Measurements from ENCODE around the gene C1orf35.
A peak's percentile ranks its signal among the peaks of the same experiment; 100 is the strongest.

Gene C1orf35

DNA sequence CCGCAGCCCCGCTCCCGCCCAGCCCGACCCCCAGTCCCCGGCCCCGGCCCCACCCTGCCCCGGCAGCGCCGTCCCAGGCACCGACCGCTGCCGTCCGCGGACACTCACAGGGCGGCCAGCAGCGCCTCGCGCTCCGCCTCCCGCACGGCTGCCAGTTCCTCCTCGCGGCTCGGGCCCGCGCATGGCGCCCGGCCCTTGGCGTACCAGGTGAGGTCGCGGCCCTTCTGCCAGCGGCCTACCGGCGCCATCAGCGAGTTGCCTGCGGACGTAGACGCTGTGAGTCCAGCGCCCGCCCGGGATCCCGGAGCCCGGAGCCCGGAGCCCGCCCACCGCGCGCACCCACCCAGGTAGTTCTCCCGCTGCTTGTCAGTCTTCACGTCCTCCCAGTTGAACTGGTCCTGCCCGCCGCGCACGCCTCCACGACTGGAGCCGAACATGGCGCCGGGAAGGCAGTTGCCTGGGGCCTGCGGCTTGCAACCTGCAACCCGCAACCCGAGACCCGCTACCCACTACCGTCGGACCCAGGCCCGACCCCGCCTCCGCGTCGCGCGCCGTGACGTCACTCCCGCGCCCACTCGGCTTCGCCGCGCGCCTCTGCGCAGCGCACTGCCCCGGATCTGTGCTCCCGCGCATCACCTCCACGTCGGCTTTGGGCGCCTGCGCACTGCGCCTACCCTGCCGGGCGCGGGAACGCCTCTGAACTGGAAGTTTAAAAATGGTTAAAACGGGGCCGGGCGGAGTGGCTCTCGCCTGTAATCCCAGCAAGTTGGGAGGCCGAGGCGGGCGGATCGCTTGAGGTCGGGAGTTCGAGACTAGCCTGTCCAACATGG is at the start of gene C1orf35:
C1orf35 (minus strand) TSS at position 535 of the 830 bp plus-strand sequence; CDS start at position 437, 98 bp downstream.
- peak; percentile 88 to 89 for DNase-seq

DNA sequence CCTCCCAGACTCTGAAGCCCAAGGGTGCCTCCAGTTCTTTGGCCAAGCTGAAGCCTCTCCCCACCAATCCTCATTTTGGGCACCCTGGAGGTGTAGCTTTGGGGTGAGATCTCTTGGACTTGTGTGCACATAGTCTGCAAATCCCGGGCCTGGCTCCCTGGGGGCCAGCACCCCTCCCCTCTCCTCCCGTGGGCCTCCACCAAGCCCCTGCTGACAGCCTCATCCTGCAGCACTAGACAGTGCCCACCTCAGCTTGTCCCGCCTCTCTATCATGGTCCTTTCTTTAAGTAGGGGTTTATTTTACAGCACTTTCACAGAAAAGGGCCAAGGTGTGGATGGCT is 49.8 kb upstream of the C1orf35 start:
- DNase-seq, result no peak

DNA sequence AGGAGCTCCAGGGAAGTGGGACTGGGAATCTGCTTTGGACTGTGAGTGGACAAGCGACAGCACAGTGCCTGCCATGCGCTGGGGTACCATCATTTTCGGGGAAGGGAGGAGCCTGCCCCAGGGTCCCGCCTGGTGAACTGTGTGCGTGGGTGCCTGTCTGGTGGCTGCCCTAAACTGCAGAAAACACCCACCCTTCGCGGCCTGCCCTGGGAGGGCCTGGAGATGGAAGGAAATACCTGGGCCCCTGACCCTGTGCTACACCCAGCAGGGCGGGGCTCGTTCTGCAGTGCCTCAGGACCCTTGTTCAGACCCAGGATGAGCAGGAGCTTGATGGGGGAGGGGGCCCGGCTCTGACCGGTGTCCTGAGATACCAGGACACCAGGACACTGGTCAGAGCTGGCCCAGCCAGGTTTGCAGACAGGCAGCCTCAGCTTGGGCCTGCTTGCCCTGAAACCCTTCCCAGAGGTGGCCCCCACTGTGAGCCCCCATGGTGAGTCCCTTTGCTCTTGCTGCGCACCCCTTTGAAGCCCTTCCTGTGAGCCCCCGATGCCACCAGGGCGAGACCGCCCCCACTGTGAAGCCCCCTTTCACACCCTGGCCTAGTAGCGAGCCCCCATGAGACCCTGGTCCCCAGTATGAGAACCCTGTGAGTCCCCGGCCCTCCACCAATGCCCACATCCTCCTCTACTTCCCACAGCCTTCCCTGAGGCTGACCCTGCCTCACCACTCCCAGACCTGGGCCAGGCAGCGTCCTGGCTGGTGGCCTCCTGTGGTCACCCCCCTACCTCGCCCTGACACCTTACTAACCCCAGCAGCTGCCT is 49.2 kb upstream of the C1orf35 start:
- no peak for DNase-seq

DNA sequence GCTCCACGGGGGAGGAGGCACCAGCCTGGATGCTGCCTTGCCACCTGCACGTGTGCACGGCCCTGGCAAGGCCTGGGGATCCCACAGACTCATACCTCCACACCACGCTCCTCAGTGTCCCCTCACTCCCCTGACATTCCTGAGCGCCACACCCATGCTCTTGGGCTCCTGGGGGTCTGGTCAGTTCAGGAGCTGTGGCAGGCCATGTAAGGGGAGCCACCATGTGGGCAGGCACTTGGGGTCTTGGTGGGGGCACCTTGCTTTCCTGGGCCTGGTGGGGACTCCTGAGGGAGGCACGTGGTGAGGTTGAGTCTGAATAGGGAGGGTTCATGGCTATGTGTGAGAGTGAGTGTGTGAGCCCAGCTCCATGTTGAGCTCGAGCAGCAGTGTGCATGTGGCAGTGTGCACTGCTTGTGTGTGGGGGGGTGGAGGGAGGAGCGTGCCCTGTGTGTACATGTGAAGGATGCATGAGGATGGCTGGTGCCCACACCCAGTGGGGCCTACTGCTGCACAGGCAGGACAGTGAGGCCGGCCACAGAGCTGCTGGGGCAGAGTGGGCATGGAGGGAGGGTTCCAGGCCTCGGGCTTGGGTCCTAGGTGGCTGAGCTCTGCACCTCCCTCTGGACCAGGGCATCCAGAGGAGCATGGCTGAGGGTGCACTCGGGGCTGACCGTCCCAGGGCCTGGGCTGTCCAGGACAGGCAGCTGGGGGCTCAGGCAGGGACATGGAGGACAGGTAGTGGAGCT is 48.2 kb upstream of the C1orf35 start:
- DNase-seq, result no peak

DNA sequence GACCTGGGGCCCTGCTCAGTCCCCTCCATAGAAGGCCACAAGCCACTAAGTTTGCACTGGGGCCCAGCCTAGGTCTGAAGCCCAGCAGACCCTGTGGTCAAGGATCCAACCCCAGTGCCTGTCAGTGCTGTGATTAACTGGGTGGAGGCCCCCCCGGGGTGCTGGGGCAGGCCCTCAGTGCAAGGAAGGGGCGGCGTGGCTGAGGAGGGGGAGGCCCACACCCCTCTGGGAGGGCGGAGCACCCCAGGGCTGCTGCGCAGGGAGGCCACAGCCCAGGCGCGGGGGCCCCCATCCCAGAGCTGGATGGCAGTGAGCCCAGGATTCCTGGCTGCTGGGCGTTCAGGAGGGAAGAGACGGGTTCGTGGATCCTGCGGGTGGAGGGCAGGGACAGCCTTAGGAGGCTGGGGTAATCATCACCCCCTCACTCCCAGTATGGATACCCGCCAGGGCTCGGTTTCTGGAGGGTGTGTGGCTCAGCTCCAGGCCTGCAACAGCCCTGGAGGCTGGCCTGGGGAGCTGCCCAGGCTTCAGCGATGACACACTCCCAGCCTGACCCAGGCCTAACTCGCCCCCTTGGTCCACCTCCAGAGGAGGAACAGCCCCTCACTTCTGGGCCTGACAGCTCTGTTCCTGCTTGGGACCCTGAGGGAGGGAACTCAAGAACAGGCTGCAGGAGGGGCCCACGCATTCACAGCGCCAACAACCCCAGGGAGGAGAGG is 47.5 kb upstream of the C1orf35 start:
- no peak for DNase-seq

DNA sequence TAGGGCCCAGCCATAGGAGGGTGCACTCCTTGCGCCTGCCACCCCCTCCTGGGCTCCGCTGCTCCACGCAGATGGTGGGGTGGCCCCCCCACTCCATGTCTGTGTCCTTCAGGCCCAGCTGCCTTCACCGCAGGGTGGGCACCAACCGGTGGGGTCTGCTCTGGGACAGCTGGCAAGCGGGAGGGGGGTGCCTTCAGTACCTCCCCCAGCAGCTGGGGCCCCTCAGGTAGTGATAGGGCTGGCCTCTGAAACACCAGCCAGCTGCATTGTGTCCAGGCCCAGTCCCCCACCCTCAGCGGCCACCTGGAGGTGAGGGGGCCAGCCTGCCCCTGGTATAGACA is 47.0 kb upstream of the C1orf35 start:
- DNase-seq, result no peak

DNA sequence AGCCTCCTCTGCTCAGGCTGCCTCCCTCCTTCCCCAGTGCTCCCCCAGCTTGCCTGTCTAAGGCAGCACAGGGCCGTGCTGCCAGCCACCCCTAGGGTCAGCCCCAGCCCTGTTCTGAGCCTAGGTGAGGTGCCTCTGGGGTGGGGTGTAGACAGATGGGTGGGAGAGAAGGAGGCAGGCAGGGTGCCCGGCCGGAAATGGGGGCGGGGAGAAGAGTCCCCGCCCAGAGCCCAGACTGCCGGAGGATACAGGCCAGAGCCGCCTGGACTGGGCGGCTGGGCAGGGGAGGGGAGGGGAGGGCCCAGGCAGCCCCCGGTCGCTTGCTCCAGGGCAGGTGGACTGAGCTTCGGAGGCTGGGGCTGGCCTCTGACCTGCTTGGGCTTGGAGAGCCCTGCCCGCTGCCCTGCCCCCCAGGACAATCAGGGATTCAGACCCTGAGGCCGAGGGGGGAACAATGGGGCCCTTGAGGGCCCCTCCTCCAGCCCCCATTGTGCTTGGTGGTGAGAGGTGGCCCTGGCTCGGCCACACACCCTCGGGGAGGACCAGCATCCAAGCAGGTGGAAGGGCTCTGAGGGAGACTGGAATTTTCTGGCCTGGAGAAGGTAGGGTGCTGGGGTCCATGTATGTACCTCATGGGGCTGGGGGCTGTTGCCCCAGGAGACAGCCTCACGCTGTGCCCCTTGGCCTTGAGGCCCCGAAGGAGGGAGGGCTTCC is 46.4 kb upstream of the C1orf35 start, which contains the start of gene GJC2:
GJC2 (plus strand) TSS at position 525 of the 714 bp plus-strand sequence. CDS start 7,829 bp downstream, outside the sequence.
- no peak for DNase-seq

DNA sequence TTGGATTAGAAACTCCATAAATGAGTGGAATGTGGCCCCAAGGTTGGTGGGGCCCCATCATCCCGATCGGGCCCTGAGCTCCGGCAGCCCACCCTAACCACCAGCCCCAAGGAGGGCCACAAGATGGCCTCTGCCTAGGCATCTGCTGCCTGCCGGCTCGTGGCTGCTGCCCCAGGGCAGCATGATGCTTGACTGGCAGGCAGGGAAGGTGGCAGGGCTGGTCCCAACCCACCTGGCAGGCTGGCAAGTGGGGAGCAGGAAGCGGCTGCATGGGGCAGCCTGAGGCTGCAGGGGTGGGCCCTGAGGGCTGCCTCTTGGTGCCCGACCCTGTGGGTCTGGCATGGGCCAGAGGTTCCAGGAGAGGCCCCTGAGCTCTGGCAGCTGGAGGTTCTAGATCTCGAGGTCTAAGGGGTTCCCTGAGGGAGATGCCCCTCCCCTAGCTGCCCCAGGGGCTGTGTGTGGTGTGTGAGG is 45.8 kb upstream of the C1orf35 start:
- no peak for DNase-seq

DNA sequence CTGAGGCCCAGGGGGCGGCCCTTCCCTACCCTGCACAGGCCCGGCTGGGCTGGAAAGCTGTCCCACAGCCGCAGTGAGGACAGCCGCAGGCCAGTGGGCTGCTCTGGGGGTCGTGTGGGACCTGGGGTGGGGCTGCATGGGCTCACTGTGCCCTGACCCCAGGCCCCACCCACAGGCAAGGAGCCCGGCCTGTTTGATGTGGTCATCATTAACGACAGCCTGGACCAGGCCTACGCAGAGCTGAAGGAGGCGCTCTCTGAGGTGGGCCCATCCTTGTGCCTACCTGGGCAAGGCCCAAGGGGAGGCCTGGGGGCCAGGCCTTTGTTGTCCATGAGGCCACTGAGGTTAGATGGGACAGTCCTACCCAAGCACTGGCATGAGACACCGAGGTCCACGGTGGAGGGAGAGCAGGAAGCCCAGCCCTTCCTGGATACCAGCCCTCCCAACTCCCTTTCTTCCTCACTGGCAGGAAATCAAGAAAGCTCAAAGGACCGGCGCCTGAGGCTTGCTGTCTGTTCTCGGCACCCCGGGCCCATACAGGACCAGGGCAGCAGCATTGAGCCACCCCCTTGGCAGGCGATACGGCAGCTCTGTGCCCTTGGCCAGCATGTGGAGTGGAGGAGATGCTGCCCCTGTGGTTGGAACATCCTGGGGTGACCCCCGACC is 45.2 kb upstream of the C1orf35 start:
- no peak for DNase-seq

DNA sequence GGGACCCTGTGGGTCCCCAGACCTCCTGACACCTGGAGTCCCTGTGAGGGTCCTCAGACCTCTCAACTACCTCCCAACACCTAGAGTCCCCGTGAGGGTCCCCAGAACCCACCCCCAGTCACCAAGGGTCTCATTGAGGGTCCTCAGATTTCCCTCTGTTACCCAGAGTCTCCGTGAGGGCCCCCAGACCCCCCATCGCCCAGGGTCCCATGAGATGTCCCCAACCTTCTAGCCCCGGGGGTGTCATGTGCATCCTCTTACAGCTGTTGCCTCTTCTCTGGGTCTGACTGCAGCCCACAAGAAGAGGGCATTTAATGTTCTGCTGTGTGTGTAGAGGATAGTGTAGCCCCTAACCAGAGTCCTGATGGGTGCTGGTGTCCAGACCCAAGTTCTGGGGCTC is 44.6 kb upstream of the C1orf35 start:
- no peak for DNase-seq

DNA sequence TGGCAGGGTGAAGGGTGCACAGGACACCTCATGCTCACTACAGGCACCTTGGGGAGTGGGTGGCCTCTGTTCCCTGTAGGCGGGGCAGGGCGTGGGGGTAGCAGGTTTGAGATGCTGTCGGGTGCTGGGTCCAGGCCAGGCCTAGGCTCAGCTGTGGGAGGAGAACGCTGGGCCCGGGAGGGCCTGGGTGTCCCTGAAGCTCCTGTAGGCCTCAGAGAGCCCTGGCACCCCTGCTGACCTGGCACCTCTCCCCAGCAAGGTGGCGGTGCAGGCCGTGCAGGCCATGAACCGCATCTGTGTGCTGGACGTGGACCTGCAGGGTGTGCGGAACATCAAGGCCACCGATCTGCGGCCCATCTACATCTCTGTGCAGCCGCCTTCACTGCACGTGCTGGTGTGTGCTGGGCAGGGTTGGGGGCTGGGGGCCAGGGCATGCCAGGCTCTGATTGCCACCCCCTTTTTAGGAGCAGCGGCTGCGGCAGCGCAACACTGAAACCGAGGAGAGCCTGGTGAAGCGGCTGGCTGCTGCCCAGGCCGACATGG is 44.1 kb upstream of the C1orf35 start:
- no peak for DNase-seq

DNA sequence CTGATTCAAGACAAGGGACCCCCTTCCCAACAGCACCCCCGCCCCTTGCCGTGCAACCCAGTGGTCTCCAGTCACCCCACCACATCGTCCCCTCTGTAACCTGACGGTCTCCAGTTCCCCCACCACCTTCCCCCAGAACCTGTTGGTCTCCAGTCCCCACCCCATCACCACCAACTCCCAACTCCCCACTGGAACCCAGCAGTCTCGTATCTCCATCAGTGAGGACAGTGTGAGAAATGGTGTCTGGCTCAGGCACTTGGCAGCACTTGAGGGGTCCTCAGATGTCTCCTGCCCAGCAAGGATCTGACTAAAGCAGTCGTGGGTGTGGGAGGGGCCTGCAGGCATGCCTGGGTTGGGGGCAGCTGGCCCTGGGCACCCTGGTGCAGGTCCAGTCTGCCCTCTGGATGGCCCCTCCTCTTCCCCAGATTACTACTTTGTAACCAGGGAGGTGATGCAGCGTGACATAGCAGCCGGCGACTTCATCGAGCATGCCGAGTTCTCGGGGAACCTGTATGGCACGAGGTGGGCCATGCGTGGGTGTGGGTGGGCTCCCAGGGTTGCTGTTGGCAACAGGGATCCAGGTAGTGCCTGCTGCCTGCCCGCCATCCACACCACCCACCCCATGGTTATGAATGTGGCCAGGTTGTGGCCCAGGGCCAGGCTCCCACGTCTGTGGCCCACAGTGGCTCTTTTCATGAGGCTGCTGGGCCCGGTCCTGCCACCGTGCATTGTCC is 43.5 kb upstream of the C1orf35 start:
- DNase-seq, result no peak

DNA sequence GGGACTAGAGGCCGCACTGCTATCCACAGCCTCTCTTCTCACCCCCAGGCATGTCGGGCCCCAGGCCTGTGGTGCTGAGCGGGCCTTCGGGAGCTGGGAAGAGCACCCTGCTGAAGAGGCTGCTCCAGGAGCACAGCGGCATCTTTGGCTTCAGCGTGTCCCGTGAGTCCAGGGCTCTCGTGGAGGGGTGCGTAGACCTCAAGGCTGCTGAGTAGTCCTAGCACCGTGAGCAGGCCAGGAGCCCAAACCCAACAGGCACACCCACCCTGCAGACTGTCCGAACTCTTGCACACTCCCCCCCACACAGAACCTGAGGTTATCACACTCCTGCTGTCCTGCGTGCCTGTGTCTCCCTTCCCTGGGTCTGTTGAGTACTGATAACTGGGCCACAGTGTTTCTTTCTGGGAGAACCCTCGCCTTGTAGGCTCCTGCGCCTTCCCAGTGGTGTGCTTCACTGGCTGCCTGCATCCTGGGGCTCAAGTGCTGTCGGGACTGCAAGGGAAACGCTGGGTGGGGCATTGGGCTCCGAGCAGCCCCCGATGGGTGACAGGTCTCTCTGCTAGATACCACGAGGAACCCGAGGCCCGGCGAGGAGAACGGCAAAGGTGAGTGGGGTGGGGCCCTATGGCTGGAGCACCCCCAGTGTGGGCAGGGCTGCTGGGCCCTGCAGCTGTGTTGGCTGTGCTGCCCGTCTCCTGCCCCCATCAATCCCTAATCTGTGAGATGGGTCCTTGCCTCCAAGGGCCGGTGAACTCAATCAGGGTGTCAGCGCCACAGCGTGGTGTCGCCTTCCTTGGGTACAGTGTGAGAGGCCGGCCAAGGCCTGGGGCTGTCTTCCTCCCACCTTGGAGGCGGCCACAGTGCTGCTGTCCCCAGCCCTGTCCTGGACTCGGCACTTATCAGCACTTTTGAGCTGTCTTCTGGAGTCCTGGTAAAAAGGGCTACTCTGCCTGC is 42.6 kb upstream of the C1orf35 start:
- no peak for DNase-seq

DNA sequence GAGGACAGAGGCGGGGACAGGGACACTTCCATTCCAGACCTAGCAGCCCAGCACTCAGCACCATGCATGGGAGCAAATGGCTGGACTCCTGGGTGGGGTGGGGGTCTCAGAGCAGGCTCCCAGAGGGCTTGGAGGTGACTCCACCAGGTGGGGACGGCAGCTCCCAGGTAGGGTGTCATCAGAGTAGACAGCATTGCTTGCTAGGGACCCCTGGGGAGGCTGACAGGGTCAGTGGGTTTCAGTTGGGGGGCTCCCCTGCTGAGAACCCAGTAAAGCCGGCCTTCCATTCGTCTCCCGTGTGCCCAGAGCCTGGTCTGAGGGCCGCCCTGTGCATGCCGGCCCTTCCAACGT is 41.8 kb upstream of the C1orf35 start:
- no peak for DNase-seq

DNA sequence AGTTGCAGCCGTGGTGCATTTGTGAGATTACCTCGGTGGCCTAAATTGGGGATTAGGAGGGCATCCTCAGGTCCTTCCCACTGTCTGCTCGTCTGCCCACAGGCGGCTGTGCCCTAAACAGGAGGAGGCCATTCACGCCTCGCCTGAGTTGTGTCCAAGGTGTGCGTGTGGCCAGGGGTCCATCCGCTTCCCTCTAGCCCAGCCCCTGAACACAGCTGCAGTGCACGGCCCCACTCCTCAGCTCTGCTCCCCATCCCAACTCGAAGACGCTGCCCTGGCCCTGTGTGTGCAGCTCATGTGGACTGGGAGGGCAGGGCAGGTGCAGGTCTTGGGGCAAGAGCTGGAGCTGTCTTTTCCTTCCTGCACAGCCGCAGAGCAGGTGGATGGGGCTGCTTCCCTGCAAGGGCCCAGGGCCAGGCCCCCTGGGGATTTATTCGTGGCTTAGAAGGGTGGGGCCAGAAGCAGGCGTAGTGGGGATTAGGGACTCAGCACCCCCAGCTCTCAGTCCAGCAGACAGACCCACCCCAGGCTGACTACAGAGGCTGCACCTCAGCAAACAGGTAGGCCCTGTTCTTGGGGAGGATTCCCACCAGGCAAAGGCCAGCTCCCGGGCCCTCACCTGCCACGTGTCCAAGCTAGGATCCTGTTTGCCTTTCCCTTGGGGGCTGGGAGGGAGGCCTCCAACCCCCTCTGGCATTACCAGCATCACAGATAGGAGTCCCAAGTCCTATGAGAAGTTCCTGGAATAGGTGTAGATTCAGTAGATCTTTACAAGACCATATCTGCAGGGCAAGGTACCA is 41.3 kb upstream of the C1orf35 start:
- no peak for DNase-seq

DNA sequence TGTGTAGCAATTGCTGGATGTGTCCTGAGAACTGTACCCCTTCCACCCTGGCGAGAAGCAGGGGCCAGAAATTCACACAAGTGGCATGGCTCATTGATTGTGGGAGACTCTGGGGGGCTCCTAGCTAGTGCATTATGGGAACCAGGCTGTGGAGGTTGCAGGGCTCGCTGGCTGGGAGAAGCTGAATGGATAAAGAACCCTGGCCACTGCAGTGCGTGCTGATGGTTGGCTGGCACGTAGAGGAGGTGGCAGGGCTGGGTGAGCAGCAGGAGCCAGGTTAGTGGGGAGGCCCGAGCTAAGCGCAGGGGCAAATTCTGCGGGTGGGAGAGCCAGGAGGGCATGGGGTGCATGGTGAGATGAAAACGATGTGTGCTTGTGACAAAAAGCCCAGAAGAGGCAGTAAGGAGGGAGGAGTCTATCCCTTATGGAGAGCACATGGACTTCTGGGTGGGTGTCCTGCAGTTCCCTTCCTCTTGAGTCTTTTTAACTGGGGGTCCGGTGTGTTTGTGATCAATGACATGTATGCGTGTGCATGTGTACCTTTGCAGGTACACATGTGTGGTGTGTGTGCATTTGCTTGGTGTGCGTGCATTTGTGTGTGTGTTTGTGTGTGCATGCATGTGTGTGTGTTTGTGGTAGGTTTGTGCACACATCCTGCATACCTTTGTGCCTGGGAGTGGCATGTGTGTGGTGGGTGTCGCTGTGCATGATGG is 40.5 kb upstream of the C1orf35 start:
- no peak for DNase-seq

DNA sequence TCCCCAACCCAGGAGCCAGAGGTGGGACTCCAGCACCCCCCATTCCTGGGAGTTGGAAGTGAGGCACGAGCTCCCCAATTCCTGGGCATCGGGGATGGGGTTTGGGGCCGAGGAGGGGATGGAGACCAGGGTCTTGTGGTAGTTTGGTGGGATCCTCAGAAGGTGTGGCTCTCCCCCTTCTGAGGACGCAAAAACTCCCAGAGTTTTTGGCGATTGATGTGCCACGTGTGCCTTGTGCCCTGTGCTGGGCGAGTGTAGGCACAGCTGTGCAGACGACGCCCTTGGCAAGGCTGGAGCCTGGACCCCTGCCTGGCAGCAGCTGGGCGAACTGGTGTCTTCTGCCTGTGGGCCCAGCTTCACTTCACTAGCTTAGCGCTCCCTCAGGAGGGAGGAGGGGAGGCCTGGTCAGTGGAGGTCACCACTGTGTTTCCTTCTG is 39.6 kb upstream of the C1orf35 start:
- no peak for DNase-seq
